Omental fat pad (tissue), 4 donors: ENCODE measurements around the gene BMAL1. TPM values are rescaled to one million over a fixed set of nuclear protein-coding genes. Genes with fewer than 3 reads are reported as not detected.
A peak's percentile ranks its signal among the peaks of the same experiment; 100 is the strongest.

Experiments used
- ATAC-seq: fragments of 150-250 bp; one replicate; pipeline ENCODE4 v1.9.1; 2016; ENCODE audit warnings: mild to moderate bottlenecking, moderate library complexity; ENCODE audit not compliant: low FRiP score
- DNase-seq: peaks from one replicate; pipeline ENCODE4 v3.0.0-alpha.2; 2019; ENCODE audit warnings: low spot score
- total RNA-seq, 4 donors: library from RNA; depleted of rRNA; stranded (reverse); fragments of >200 nt; gene quantifications; one replicate each; pipeline ENCODE4 v1.1.0, GENCODE V29; 2016
- TF ChIP-seq, protein P1 (sequence below), 3 donors: fragments of 450-650 bp; IDR thresholded peaks; one replicate each; pipeline ENCODE4 v1.5.1; 2016 to 2017; ENCODE audit warnings: antibody characterized with exemption in 3 of 3, mild to moderate bottlenecking in 3 of 3, moderate library complexity in 2 of 3

The BMAL1 gene
- total RNA-seq, 4 donors from 2014 or later: 52.5 to 60.5 (median 53.9) TPM

DNA sequence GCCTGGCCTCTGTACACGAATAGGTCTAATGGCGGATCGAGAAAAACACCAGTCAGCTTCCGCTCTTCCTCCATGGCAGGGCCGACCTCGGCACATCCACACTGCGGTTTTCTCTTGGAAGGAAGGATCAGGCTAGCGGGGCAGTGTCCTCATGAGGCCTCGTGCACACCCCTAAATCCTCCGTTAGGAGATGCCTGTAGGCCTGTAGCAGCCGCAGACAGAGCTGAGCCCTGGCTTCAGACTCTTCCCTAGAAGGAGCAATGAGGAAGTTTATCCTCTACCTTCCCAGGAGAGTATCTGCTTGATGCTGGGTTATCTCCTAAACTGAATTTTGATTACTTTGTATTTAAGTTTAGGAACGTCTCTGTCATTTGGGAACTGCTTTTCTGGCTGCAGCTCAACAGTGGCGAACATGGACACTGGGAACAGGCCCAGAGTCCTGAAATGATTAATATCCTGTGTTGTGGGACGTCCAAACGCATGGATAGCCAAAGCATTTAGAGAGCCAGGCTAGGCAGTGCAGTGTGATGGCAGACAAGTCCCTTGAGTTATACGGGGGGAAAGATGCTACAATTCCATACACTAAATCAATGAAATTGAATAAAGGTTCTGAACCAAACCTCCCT, 16.5 kb upstream of the BMAL1 start:
- no peak for DNase-seq
- ATAC-seq: peak; percentile 17

DNA sequence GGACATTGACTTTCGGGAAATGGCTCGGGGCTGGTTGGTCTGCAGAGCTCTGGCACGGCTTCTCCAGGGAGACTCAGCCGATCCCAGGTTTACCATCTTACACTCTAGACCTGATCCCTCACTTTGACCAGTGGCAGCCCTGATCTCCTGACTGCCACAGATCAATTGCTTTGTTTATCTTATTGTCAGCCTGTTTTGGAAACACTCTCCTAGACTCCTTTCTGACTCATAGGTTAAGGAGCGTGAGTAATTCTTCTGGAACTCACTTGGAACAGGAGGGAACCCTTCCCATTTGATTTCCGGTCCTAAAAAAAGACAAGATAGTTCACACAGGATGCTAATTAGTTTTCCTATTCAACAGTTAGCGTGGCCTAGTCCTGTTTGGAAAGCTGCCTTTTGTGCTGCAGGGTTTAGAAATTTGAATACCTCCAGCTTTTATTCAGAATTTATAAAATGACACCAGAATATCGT, 16.0 kb upstream of the BMAL1 start:
- TF ChIP-seq, protein P1, sequence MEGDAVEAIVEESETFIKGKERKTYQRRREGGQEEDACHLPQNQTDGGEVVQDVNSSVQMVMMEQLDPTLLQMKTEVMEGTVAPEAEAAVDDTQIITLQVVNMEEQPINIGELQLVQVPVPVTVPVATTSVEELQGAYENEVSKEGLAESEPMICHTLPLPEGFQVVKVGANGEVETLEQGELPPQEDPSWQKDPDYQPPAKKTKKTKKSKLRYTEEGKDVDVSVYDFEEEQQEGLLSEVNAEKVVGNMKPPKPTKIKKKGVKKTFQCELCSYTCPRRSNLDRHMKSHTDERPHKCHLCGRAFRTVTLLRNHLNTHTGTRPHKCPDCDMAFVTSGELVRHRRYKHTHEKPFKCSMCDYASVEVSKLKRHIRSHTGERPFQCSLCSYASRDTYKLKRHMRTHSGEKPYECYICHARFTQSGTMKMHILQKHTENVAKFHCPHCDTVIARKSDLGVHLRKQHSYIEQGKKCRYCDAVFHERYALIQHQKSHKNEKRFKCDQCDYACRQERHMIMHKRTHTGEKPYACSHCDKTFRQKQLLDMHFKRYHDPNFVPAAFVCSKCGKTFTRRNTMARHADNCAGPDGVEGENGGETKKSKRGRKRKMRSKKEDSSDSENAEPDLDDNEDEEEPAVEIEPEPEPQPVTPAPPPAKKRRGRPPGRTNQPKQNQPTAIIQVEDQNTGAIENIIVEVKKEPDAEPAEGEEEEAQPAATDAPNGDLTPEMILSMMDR (IDR thresholded peaks at IDR 0.05): no peak
- ATAC-seq (peak; percentile 82), DNase-seq (no peak)

More for the DNA sequence above, 16.5 kb upstream of the BMAL1 start:
- TF ChIP-seq, protein P1 (IDR thresholded peaks at IDR 0.05): no peak

DNA sequence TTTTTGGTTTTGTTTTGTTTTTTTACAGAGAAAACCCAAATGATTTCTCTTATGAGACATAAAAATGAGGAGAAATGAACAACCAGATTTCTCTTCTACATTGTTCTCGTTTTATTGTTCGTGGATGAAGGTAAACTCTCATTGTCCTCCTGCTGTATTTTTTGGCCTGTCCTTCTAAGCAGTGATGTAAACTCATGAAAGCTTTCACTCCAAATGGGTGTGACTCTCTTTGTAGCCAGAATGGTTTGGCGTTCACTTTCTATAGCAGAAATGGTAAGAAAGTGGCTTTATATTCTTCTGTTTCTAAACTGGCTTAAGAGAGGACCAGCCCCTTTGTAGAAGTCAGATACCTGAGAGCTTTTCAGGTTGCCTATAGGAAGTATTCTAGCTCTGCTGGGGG, 15.5 kb upstream of the BMAL1 start:
- no peak for ATAC-seq

DNA sequence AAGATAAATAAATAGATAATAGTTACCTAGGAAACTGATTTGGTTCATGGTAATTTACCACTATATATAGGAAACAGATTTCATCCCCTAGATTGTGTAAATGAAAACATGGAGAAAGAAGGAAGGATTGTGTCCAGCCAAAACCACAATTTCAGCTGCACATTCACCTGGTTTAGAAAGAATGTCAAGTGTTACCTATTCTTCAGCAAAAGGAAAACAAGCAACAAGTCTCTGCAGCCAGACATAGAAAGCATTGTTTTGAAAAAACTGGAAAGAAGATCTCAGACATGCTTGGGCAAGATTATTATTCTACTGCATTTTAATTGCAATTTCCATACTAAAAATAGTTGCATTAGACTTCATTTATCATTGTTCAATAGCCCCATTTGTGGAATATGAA, 8.8 kb upstream of the BMAL1 start:
- no peak for DNase-seq

More for the DNA sequence above, 15.5 kb upstream of the BMAL1 start:
- TF ChIP-seq, protein P1 (IDR thresholded peaks at IDR 0.05): no peak
- DNase-seq: no peak

DNA sequence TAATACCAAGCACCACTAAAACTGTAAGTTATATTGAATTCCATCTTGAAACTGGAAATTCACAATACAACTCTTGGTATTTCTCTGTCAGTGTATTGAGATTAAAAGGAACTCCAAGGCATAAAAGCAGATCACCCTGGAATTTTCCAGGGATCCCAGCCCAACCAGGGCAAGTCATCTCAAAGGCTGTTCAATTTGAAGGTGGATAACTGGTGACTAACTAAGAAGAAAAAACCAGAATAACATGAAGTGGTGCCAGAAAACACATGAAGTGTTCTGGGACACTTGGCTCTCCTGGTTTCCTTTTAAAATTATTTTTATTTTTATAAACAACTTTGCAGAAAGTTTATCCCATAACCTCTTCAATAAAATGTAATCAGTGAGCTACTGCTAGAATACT, 7.8 kb upstream of the BMAL1 start:
- TF ChIP-seq, protein P1 (IDR thresholded peaks at IDR 0.05): no peak
- DNase-seq (no peak), ATAC-seq (no peak)

More for the DNA sequence above, 8.8 kb upstream of the BMAL1 start:
- ATAC-seq: no peak
- TF ChIP-seq, protein P1 (IDR thresholded peaks at IDR 0.05): no peak

DNA sequence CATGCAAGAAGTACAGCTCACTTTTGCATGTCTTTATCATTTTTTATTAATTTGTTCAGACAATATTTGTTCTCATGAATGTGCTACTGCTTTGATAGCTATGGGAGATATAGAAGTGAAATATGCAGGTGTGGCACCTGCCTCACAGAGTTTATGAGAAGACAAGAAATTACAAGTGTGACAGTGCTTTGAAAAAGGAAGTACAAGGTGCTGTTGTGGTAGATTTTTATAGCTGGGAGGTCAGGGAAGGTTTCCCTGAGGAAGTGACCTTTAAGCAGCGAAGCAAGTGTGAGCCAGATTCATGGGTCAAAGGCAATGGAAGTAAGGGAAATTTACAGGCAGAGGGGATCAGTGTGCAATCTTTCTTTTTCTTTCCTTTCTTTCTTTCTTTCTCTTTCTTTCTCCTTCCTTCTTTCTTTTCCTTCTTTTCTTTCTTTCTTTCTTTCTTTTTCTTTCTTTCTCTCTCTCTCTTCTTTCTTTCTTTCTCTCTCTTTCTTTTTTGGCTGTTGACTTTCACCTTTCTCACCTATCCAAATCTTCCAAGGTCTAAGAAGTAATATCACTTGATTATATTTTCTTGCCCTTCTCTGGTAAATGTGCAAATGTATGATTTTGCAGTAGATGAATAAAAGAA, 6.4 kb upstream of the BMAL1 start:
- DNase-seq: no peak
- TF ChIP-seq, protein P1 (IDR thresholded peaks at IDR 0.05): no peak
- no peak for ATAC-seq

DNA sequence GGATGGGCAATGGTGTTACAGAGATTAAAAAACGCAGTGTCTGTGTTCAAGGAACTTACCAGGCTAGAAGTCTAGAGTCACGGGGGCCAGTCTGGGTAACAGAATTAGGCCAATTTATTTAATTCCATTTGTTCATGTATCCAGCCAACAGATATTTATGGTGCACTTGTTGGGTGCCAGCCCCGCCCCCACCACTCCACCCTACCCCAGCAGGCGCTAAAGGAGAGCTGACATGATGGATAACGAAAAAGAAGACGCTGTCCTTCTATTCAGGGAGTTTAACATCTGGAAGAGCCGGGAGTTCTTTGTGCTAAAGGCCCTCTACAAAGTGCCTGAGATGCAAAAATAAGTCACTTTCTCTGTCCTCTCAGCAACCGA, 1.1 kb upstream of the BMAL1 start:
- TF ChIP-seq, protein P1 (IDR thresholded peaks at IDR 0.05): no peak
- DNase-seq: no peak
- no peak for ATAC-seq
